SK-N-SH treated with all-trans-retinoic acid at 6 μM for 48 hours (cell line): ENCODE data around the gene INCENP.

Source experiments
- ARNTL ChIP-seq: fragments of 450-650 bp; formaldehyde crosslinking; IDR thresholded peaks from 2 replicates; pipeline ENCODE4 v1.5.0; 2020; ENCODE audit warnings: low read depth, mild to moderate bottlenecking, moderate library complexity, borderline replicate concordance
- TOX ChIP-seq: fragments of 250-450 bp; sonication (Bioruptor Pico); IDR thresholded peaks from 2 replicates; pipeline ENCODE4 v1.8.0; 2021; ENCODE audit warnings: mild to moderate bottlenecking, moderate library complexity, borderline replicate concordance
- ZNF565 ChIP-seq: fragments of 450-650 bp; formaldehyde crosslinking; conservative IDR thresholded peaks from 2 replicates; pipeline ENCODE4 v1.5.0; 2020; ENCODE audit warnings: low read depth, mild to moderate bottlenecking, moderate library complexity

GRCh38 chr11:62145261-62145871, 21.6 kb downstream of the INCENP start:
- TF ChIP-seq ARNTL (CRISPR knock-in tag) (no peak), TOX (no peak), ZNF565 (CRISPR knock-in tag) (no peak)
